Stimulated activated CD8-positive, alpha-beta memory T cell treated with anti-CD3 and anti-CD28 coated beads, Interleukin-15, amount 100 ng/mL, for 4 hours (primary cell): Measurements from ENCODE around the gene CYP1A1.

Source experiments
- DNase-seq, 2 donors: peaks; one replicate each; pipeline ENCODE4 v3.0.0-alpha.2; 2020; ENCODE audit warnings: low read depth in 2 of 2

The CYP1A1 gene

GRCh38 chr15:74695597-74696397, 29.5 kb downstream of the CYP1A1 start, which contains the start of gene EDC3:
Gene EDC3, minus strand, starts transcription at chr15:74696024. Its CDS starts 20,900 bp downstream, at chr15:74675124.
- peak; percentile 69 to 79 for DNase-seq

GRCh38 chr15:74692327-74692726, 33.0 kb downstream of the CYP1A1 start:
- DNase-seq = no peak

GRCh38 chr15:74683758-74684157, 41.6 kb downstream of the CYP1A1 start:
- no peak for DNase-seq

- no peak for DNase-seq
Observed at GRCh38 chr15:74682954-74683353, 42.4 kb downstream of the CYP1A1 start.

GRCh38 chr15:74680456-74680855, 44.9 kb downstream of the CYP1A1 start:
- DNase-seq = no peak

- no peak for DNase-seq
Observed at GRCh38 chr15:74676801-74677200, 48.5 kb downstream of the CYP1A1 start.

- no peak for DNase-seq
Observed at GRCh38 chr15:74674161-74674560, 51.2 kb downstream of the CYP1A1 start.

GRCh38 chr15:74669627-74670026, 55.7 kb downstream of the CYP1A1 start:
- DNase-seq = no peak
